Esophagus muscularis mucosa (tissue), 4 donors: ENCODE results near the gene KLF9. TPM values are rescaled to one million over a fixed set of nuclear protein-coding genes. Genes with fewer than 3 reads are reported as not detected.
A peak's percentile ranks its signal among the peaks of the same experiment; 100 is the strongest.

Experiments used
- DNase-seq: peaks from one replicate; pipeline ENCODE4 v3.0.0-alpha.2; 2017; ENCODE audit errors: extremely low spot score
- H3K27ac ChIP-seq, 4 donors: fragments of 200-600 bp; sonication (generic); replicated peaks in 1 of 4; 1 replicate in 3 of 4; 2 replicates in 1 of 4; pipeline ENCODE4 v1.5.1; 2016 to 2019; ENCODE audit warnings: mild to moderate bottlenecking in 1 of 4
- H3K27me3 ChIP-seq, 4 donors: fragments of 200-600 bp; sonication (generic); one replicate each; pipeline versions ENCODE4 v1.5.1 to v1.6.0; 2016 to 2019
- H3K36me3 ChIP-seq, 4 donors: fragments of 200-600 bp; sonication (generic); one replicate each; pipeline ENCODE4 v1.5.1; 2016 to 2019
- H3K4me1 ChIP-seq, 4 donors: fragments of 200-600 bp; sonication (generic); one replicate each; pipeline ENCODE4 v1.5.1; 2016 to 2019
- H3K4me3 ChIP-seq, 4 donors: fragments of 200-600 bp; sonication (generic); 1 replicate in 2 of 4; 2 replicates in 2 of 4; pipeline ENCODE4 v1.5.1; 2016 to 2019; ENCODE audit warnings: mild to moderate bottlenecking in 4 of 4, moderate library complexity in 1 of 4
- H3K9me3 ChIP-seq, 4 donors: fragments of 200-600 bp; sonication (generic); 1 replicate in 3 of 4; 2 replicates in 1 of 4; pipeline ENCODE4 v1.5.1; 2016 to 2019
- EP300 ChIP-seq: sonication (generic); formaldehyde crosslinking; IDR thresholded peaks from one replicate; pipeline ENCODE4 v1.6.1; 2017; ENCODE audit warnings: antibody characterized with exemption
- POLR2A ChIP-seq: fragments of 450-650 bp; IDR thresholded peaks from one replicate; pipeline ENCODE4 v1.6.1; 2017; ENCODE audit warnings: antibody characterized with exemption, moderate library complexity, mild to moderate bottlenecking, low read depth
- POLR2AphosphoS5 ChIP-seq, 2 donors: sonication (generic); formaldehyde crosslinking; IDR thresholded peaks; one replicate each; pipeline ENCODE4 v1.6.1; 2017; ENCODE audit warnings: antibody characterized with exemption in 2 of 2
- WGBS: methylation state at CpG from one replicate; pipeline ENCODE4 v1.1.5; 2018; 5-methylcytosine and 5-hydroxymethylcytosine counted together
- intact Hi-C: fragments of 100-400 bp; cut with DNase I; formaldehyde crosslinking; loops from one replicate; pipeline ENCODE4 v1.15.1; 2023
- total RNA-seq, 4 donors: library from RNA; depleted of rRNA; stranded (reverse); fragments of >200 nt; gene quantifications; one replicate each; pipeline versions ENCODE4 v1.1.0 to v1.2.1, GENCODE V29; 2016
- TF ChIP-seq, protein P1 (sequence below), 3 experiments: fragments of 200-600 bp in 2 of 3; fragments of 450-650 bp in 1 of 3; sonication (generic) in 2 of 3; IDR thresholded peaks; one replicate each; pipeline ENCODE4 v1.5.1; 2017 to 2019; ENCODE audit warnings: antibody characterized with exemption in 3 of 3, mild to moderate bottlenecking in 2 of 3, moderate library complexity in 1 of 3

KLF9 gene
- total RNA-seq, 4 donors from 2014 or later, result 143 to 209 (median 184) TPM

DNA sequence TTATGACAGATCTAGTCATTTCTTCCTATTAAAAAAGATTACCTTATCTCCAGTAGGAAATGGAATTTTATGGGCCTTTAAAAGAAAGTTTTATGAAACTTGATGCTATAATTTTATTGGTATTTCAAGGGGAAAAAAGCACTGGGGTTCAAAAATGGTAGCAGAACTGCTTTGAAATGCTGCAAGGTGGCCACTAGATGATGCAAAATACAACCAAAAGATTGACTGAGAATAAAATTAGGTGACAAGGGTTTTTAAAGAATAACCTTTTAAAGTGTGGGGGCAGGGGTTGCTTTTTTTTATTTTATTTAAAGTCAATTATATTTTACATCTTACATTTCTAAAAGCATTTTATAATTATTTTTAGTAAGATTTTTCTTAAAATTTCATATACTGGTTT is 61.7 kb downstream of the KLF9 start:
- H3K36me3 ChIP-seq, result peaks cover 0 to 40% (median 24%) of the 10 kb centered on the region in 4 donors
- peaks cover 0 to 28% (median 21%) of the 10 kb centered on the region in 4 donors for H3K4me1 ChIP-seq
- peak overlapping the region in 1 of 4 donors; percentile 55 for H3K27ac ChIP-seq
- DNase-seq, result no peak
- intact Hi-C loops, result loop anchor here (10.0 kb wide), 1 partner anchor 162 kb away; no protein-coding TSS in a partner anchor
- TF ChIP-seq POLR2A (no peak), EP300 (no peak)
- TF ChIP-seq, protein P1, sequence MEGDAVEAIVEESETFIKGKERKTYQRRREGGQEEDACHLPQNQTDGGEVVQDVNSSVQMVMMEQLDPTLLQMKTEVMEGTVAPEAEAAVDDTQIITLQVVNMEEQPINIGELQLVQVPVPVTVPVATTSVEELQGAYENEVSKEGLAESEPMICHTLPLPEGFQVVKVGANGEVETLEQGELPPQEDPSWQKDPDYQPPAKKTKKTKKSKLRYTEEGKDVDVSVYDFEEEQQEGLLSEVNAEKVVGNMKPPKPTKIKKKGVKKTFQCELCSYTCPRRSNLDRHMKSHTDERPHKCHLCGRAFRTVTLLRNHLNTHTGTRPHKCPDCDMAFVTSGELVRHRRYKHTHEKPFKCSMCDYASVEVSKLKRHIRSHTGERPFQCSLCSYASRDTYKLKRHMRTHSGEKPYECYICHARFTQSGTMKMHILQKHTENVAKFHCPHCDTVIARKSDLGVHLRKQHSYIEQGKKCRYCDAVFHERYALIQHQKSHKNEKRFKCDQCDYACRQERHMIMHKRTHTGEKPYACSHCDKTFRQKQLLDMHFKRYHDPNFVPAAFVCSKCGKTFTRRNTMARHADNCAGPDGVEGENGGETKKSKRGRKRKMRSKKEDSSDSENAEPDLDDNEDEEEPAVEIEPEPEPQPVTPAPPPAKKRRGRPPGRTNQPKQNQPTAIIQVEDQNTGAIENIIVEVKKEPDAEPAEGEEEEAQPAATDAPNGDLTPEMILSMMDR (IDR thresholded peaks at IDR 0.05), result peak; percentile 72 to 80 (median 79)
- no peaks in the 10 kb centered on the region for H3K27me3 ChIP-seq
- H3K9me3 ChIP-seq, result no peaks in the 10 kb centered on the region
- no peak overlapping the region for H3K4me3 ChIP-seq

DNA sequence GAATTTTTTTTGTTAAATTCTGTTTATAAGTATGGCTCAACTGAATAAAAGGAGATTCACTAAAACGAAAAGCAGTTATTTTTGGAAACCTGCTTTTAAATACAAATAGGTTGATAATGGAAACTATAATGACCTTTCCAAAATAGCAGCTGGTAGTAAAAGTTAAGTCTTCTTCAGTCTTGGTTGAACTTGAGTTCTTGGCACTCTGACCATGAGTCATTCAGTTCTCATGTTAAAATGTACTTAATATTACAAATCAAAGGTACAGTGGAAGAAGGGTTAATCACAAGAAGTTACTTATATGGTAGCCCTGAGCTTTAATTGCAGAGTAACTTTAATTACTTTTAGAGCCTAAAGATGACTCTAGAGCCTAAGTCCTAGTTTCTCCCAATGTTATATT is 62.1 kb downstream of the KLF9 start:
- peak overlapping the region in 3 of 4 donors; percentile 8 to 55 (median 32) for H3K27ac ChIP-seq
- WGBS, result 10% methylated on average over 1 of the region's 1 CpG
- intact Hi-C loops, result loop anchor here (10.0 kb wide), 1 partner anchor 162 kb away; no protein-coding TSS in a partner anchor

DNA sequence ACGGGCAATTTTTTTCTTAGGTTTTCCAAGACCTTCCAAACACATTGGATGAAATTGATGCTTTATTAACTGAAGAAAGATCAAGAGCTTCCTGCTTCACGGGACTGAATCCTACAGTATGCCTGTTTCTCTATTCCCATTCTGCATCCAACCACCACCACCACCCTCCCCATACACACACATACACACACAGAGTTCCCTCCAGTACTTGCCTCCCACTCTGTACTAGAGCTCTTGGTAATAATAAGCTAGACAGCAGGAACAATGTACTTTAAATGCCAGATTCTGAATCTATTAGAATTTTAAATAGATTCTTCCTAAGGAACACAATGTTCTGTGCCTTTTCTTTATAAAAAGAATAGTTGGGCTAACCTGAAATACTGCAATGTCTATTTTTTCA is 67.4 kb downstream of the KLF9 start:
- WGBS, result 86% methylated on average over 2 of the region's 2 CpGs
- Histone ChIP-seq H3K27ac (no peak overlapping the region), H3K27me3 (no peaks in the 10 kb centered on the region), H3K4me1 (peaks cover 0 to 14% (median 7%) of the 10 kb centered on the region in 4 donors), H3K9me3 (no peaks in the 10 kb centered on the region), H3K4me3 (no peak overlapping the region), H3K36me3 (peaks cover 0 to 54% (median 30%) of the 10 kb centered on the region in 4 donors)
- DNase-seq, result no peak
- TF ChIP-seq EP300 (no peak), POLR2AphosphoS5 (IDR thresholded peaks at IDR 0.05) (no peak), POLR2A (no peak)
- TF ChIP-seq, protein P1 (IDR thresholded peaks at IDR 0.05), result no peak
- intact Hi-C loops, result no loop called here

More for the DNA sequence above, 62.1 kb downstream of the KLF9 start:
- peaks cover 0 to 28% (median 21%) of the 10 kb centered on the region in 4 donors for H3K4me1 ChIP-seq
- peaks cover 0 to 40% (median 25%) of the 10 kb centered on the region in 4 donors for H3K36me3 ChIP-seq
- H3K4me3 ChIP-seq, result no peak overlapping the region
- no peak for DNase-seq
- no peaks in the 10 kb centered on the region for H3K27me3 ChIP-seq
- no peaks in the 10 kb centered on the region for H3K9me3 ChIP-seq
- TF ChIP-seq, protein P1 (IDR thresholded peaks at IDR 0.05), result no peak
- TF ChIP-seq POLR2A (no peak), EP300 (no peak), POLR2AphosphoS5 (IDR thresholded peaks at IDR 0.05) (no peak)

DNA sequence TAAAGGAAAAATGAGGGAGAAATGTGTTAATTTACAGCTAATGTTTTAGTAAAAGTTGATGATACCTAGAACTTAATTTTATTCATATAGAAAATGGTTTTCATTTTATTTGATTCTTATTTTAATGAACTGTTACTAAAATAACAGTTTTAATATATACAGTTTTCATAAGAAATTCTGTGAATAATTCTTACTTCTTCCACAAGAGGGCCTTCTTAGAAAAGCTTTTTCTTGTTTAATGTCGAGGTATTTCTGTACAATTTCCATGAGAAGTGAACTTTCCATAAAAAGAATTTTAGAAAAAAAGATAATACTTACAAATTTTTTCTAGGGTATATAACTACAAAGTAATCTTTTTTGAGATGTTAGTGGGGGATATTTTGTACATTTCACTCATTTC is 73.9 kb downstream of the KLF9 start:
- Histone ChIP-seq H3K27me3 (no peaks in the 10 kb centered on the region), H3K4me1 (peaks cover 0 to 9% (median 4%) of the 10 kb centered on the region in 4 donors), H3K4me3 (no peak overlapping the region), H3K9me3 (no peaks in the 10 kb centered on the region), H3K27ac (peak overlapping the region in 1 of 4 donors; percentile 29), H3K36me3 (peaks cover 0 to 21% (median 9%) of the 10 kb centered on the region in 4 donors)
- WGBS, result 0% methylated on average over 1 of the region's 1 CpG
- no peak for DNase-seq
- TF ChIP-seq POLR2AphosphoS5 (IDR thresholded peaks at IDR 0.05) (no peak), POLR2A (no peak), EP300 (no peak)
- TF ChIP-seq, protein P1 (IDR thresholded peaks at IDR 0.05), result peak; percentile 48 to 68 (median 62)
- intact Hi-C loops, result loop anchor here (2.0 kb wide), 1 partner anchor 262 kb away; no protein-coding TSS in a partner anchor

Other genes starting within 250 kb of the KLF9 start
- 10 to 100 TPM; 17.2 to 27.4 (median 17.8) TPM for gene SMC5, start 155.7 kb downstream of the KLF9 start, total RNA-seq